ENCODE data around the gene GAS2L2.
A peak's percentile ranks its signal among the peaks of the same experiment; 100 is the strongest.

The GAS2L2 gene

DNA sequence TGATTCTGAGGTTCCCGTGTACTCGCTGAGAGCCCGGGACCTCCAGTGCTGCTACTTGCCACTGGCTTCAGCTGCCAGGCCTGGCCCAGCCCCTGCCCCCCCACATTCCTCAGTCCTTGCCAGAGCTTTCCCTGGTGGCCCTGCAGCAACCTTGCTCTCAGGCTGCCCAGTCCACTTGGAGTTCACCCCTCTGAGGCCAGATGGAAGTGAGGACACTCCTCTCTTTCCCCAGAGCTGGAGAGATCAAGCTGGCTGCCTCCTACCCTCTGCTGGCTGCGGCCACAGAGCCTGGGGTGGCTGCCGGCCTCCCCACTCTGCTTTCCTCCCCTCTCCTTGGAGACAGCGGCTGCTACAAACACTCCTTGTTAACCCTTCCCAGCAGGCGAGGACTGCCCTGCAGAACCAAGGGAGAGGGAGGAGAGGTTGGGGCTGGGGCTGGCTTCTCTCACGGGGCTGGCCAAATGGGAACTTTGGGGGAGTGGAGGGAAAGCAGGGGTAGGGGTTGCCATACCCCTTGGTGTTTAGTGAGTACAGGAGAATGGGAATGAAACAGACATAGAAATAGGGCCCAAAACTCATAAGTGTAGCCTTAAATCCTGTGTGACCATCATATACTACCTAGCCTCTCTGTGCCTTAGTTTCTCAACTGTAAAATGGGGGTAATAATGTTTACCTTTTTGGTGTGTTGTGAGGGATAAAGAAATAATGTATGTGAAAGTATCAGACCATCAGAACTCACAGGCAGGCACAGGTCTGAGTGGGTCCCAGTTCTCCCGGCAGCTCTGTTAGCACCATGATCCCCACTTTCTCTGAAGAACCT, at the start of gene GAS2L2:
GAS2L2 (minus strand) TSS at position 295 of the 820 bp plus-strand sequence. CDS start 389 bp downstream, outside the sequence.
- DNase-seq: no peak

DNA sequence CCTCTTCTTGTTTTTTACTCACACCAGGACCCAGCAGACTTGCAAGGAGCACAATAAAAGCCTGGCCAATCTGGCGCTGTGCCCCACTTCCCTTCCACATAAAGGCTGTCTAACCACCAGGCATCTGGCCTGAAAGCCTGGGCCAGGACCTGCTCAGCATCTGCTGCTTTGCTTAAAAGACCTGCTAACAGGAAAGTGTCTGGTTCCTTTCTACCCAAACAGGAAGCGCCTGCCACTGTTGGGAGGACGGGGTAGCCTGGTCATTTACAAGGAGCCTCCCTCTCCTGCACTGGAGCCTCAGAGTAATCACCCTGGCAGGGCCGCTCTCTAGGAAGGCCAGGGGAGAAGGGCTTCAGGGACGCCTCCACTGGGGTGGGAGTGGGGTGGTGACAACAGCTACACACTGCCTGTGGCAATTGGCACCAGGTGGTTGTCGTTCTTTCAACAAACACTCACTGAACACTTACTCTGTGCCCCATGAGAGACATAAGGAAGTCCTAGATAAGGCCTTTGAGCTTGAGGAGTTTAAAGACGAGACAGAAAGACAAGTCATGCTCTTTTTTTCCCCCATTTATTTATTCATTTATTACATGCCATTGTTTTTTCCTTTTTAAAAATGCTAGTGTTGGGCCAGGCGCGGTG, 48.7 kb upstream of the GAS2L2 start:
- peak; percentile 50 for DNase-seq

DNA sequence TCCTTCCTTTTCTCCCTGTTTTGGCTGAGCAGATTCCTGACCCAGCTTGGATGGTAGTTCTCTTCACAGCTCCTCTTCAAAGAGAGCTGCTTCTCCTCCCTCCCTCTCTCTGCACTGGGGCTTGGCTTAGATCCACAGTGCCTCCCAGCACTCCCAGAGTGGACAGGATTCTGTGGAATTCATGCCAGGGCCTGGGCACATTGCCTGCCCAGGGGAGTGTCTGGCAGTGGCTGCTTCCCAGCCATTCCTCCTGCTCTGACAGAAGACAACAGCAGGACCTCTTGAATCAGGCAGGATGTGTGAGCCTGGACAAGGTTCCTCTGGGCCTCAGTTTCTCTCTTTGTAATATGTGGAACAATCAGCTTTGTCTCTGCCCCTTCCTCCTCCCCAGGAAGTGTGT, 46.9 kb upstream of the GAS2L2 start:
- peak; percentile 41 for DNase-seq

DNA sequence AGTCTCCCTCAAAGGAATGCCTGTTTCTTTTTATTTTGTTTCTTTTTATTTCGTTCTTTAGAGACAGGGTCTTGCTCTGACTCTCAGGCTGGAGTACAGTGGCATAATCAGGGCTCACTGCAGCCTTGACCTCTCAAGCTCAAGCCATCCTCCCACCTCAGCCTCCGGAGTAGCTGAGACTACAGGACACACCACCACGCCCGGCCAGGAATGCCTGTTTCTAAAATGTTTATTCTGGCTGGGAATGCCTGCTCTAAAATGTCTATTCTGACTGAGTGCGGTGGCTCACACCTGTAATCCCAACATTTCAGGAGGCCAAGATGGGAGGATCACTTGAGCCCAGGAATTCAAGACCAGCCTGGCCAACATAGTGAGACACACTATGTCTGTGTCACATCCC, 44.9 kb upstream of the GAS2L2 start:
- DNase-seq: no peak

DNA sequence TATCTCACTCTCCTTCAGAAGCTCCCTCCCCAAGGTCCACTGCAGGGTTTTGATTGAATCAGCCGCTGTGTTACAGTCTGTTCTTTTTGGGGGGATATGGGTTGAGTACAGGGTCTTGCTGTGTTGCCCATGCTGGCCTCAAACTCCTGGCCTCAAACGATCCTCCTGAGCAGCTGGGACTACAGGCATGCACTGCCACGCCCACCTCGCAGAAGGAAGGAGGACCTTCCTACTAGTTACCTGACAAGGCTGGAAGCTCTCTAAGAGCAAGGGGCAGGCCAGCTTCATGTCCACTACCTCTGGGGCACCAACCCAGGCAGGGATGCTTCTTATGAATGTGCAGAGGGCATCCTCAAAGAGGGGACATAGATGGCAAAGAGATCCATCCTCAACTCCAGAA, 44.3 kb upstream of the GAS2L2 start:
- DNase-seq: no peak

DNA sequence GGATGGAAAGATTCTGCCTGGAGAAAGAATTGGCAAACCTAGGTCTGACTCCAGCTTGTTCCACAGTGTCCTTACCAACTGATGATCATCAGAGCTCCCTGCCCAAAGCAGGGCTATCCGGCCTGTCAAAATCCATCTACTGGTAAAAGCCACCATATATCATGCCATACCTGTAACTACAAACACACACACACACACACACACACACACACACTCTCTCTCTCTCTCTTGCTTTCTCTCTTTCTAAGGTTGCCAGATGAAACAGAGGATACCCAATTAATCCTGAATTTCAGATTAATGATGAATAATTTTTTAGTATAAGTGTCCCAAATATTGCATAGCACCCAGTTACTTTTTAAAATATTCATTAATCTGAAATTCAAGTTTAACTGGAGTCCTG, 43.9 kb upstream of the GAS2L2 start:
- DNase-seq: no peak

DNA sequence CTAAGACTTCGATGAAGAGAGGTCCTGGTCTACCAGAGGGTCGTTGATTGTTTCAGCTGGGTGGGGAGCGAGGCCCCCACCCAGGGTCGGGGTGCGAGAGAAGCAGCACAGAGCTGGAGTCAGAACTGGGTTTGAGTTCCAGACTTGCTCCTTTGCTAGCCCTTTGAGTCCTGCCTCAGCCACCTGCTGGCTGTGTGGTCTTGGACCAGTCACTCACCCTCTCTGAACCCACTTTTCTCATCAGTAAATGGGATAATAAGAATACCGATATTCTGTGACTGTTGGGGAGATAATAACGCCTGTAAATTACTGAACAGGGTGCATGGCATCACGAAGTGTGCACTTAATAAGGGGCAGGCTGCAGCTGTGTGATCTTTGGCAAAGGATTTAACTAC, 42.8 kb upstream of the GAS2L2 start:
- no peak for DNase-seq

DNA sequence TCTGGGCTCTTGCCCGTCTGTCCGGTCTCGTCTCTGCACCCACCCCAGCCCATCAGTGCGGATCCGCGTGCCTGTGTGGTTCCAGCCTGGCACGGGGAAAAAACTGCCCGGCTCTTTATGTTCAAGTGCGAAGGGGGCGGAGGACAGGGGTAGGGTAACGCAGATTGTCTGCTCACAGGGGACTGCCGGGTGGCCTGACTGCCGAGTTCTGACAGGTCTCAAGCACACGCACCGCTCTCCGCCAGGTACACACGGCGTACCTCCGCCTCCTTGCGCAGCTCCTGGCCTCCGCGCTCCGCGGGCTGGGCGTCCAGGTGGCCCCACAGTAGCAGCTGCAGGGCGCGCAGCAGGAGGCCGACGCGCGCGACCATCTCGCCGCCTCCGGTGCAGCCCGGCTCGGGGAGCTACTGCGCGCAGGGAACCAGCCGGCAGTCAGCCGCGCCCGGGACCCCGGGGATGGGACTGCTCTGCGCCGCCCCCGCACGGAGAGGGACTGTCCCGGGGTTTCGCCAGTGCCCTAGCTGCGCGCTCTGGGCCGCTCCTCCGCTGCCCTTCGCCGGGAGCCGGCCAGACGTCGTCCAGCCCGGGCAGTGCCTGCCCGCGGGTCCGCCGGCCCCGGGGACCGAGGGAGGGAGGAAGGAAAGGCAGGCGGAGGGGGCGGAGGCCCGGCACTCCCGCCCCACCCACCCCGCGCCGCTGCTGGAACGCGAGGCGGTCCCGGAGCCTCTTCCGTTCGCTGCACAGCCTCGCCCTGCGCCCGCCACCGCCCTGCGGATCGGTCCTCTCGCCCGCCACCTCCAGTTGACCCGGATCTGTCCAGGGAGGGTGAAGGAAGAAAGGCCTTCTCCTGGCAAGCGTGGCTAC, 42.2 kb upstream of the GAS2L2 start, which contains the start of gene MMP28:
MMP28 (minus strand) TSS at position 635 of the 864 bp plus-strand sequence; CDS start at position 371, 264 bp downstream.
- no peak for DNase-seq

DNA sequence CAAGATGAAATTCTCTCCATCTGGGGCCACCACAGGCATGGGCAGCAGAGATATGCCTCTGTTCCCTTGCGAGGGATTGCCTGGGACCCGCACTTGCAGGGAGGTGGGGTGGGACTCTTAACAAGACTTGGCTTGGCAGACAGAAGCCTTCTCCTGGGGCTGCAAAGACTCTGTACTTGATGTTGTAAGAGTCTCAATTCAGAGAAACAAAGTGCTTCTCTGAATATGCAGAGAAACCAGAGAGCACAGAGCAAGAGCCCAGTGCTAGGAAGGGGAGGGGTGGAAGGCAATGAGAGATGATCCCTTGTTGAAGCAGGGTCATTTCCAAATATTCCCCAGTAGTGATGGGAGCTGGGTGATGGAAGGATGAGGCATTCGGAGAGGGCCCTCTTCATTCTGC, 40.2 kb upstream of the GAS2L2 start:
- DNase-seq: no peak

DNA sequence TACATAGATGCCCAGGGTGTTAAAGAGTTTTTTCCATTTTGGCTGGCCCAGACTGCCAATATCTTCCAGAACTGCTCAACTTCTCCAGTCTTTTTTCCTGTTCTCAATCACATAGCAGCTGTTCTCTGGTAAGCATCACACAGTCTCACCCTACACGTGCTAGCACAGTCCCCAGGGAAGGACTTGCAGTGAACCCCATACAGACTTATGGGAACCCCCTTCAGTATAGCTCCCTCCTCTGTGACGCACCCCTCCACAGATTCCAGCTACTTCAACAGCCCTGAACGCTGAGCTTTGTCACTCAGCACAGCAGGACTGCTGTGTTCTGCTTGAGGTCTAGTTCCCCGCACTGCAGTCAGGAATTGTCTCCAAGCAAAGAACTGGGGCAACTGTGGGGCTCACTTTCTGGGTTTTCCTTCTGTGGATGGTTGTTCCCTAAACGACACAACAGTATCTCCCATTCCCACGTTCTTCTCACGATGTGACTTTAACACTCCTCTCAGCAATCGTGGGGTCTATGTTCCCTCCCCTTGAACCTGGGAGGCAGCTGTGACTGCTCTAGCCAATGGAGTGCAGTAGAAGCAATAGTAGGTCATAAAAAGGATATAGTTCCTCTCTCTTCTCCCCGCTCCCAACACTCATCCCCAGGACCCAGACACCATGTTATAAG, 38.8 kb upstream of the GAS2L2 start:
- no peak for DNase-seq

DNA sequence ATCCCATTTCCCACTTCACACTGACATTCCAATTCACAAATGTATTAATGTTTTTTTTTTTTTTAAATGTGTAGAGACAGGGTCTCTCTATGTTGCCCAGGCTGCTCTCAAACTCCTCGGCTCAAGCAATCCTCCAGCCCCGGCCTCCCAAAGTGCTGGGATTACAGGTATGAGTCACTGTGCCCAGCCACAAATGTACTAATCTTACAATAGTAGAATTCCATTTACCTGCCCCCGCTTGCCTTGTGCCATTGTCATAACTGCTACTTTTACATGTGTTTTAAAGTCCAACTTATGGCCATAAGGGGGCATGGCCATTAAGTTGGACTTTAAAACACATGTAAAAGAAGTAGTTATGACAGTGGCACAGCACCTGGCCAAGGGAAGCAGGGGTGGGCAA, 37.8 kb upstream of the GAS2L2 start:
- DNase-seq: no peak

DNA sequence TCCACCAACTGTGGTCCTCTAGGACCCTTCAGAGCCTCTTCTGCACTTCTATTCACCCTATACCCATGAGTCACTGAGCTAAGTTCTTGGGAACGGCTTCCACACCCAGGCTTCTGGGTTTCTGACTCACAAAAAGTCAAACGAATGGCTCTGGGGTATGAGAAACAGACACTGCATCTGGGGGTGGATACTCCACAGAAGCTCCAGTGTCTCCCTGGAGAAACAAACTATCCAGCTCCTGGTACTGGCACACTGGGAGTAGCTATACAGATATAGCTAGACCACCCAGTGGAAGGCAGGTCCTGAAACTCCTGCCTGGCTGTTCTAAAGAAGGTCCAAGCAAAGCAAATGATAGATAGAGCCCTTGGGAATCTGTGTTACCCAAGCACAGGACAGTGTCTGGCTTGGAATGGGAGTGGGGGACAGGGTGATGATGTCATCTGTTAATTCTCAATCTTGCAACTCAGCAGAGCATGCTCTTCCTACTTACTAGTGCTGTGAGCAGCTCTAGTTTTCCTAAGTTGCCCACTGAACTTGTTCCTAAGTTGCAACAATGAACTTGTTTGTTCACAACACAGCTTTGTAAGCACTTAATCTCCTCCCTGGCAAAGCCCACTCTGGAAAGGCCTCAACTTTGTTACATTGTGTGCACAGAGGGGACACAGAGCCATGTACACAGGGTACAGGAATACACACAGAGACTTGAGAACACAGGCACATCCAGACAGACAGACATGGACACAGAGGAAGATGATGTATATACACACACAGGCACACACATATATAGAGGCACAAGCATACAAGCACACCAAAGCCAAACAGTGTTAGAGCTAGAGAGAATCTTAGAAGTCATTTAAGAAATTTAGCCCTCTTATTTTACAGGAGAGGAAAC, 35.7 kb upstream of the GAS2L2 start:
- DNase-seq: peak; percentile 90

DNA sequence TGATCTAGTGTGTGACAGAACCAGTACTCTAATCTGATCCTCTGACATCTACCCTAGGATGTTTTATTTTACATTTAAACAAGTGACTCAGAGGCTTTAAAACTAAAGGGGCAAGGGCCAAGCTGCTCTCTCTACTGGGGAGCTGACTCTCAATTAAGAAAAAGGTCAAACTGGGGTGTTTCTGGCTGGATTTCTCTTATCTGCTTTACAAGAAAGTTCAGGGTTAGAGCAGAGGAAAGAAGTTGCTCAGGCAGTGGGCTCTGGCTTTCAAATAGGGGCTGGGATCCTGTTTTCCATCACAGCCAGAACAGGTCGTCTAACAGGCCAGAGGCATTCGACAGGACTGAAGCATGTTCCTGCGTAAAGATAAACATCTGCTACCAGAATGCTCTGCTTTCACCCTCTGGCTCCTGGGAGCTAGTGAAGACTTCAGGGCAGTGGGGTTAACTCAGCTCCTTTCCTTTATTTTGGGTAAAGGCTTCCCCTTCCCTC, 33.9 kb upstream of the GAS2L2 start:
- no peak for DNase-seq

DNA sequence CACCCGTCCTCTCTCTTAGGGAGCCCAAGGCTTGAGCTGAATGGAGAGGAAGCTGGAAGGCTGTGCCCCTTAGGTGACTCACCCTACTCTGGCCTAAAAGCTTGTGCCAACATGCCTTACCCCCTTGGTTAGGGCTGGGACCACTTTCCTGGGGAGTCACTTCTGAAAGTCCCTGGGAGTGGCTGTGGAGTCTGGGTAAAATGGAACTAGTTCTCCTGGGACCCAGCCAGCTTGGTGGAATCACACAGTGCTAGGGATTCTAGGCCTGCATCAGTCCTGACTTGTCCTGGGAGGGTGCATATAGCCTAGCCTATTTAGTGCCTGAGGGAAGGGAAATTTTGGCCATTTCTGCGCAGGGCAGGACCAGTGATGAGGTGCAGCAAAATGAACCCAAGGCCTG, 31.9 kb upstream of the GAS2L2 start:
- no peak for DNase-seq

DNA sequence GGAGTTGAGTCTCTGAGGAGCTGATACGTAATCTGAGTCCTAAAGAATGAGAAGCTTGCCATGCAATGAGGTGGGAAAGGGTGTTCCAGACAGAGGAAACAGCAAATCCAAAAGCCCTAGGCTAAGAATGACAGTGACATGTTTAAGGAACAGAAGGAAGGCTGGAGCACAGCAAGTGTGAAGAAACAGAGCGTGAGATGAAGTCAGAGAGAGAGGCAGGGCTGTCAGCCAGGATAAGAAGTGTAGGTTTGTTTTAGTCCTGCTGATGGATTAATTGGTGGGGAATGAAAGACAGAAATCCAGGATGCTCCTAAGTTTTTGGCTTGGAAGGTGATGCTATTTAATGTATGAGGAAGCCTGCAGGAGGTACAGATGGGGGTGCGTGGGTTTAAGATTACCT, 27.9 kb upstream of the GAS2L2 start:
- DNase-seq: peak; percentile 24

DNA sequence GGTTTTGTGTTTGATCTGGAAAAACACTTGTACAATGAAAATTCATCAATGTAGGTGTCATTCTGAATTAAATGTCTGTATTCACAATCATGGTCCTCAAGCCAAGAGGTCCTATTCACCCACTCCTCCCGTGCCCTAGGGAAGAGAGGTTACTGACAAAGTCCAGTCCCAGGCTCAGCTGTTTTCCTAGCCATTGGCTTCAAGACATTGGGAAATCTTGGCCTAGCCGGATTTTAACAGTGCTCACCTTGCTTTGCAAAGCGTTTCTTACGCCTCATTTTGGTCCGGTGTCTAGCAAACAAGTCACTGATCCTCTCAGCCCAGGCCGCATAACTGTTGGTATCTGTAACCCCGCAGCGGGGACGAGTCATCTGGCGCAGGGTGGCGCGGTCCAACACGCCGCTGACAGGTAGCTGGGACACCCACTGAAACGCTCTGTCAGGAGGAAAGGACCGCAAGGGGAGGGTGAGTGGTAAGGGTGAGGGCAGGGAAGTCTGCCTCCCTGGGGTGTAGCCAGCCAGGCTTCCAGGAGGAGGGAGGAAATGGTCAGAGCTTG, 25.7 kb upstream of the GAS2L2 start:
- DNase-seq: peak; percentile 9

DNA sequence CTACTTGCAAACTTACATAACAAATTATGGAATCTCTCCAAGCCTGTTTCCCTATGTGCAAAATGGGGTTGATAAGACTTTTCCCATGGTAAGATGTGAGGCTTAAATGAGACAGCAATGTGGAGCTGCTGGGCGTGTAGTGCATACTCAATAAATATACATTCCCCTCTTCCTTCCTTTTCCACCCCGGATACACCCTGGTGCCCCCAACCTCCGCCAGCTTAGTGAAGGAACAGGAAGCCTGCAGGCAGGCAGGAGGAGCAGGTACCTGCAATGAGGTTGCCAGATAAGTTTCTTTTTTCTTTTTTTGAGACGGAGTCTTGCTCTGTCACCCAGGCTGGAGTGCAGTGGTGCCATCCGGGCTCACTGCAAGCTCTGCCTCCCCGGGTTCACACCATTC, 22.5 kb upstream of the GAS2L2 start:
- no peak for DNase-seq

DNA sequence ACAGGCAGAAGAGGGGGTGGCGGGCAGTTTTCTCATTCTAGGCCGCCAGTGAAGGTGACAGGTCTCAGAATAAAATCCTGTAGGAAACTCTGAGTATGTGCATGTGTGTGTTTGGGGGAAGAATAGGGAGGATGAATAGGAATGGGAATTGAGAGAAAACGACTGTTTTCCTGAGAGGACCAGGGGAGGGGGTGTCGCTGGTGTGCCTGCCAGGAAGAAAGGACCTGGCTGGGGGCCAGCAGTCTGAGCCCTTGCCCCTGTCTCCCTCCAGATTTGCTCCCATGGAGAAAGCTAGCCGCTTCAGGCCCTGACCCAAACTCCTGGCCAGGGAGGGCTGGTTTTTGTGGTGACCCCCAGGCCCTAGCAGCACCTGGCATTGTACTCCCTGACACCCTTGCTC, 22.0 kb upstream of the GAS2L2 start:
- no peak for DNase-seq

DNA sequence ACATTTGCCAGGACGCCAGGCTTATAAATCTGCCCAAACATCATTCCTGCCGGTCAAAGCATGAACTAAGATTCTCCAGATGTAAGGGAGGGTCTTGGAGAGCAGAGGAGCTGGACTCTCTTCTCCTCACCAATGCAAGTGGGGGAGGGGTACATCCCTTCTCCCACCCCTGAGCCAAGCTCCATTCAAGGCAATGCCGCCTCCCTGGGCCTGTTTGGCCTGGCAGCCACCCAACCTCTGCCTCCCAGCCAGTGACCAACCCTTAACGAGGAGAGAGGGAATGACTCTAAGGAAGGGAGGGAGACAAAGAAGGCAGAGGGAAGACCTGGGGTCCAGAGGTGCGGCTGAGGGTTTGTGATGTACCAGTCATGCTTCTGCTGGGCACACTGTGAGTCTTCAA, 21.5 kb upstream of the GAS2L2 start:
- peak; percentile 43 for DNase-seq

DNA sequence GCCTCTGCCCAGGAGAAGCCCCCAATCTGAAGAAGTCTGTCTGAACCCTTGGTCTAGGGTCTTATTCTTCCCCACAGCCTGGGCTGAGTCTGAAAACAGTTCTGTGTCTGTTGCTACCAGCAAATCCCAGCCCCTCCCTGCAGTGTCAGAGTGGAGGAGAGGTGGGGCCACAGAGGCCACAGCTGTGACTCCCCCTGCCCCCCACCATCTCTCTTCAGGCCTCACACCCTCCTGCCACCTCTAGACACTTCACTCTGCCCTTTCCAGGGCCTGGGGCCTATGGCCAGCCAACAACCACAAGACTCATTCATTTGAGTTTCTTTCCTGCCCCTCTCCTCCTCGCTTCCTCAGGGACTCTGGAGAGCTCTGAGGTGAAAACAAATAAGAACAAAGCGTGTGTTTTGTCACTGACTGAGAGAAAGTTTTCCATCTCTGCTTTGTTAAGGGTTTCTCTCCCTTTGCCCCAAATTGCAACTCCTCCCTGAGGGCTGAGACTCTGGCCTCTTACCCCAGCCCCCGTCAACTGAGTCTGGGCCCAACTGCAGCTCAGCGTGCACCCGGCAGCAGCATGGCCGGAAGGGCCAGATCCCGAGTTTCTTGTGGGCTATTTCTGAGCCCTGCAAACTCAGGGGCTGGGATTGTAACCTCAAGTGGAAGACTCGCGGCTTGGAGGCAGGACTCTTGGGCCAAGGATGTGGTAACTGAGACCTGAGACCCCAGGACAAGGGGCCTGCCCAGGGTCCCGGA, 20.8 kb upstream of the GAS2L2 start:
- DNase-seq: no peak

DNA sequence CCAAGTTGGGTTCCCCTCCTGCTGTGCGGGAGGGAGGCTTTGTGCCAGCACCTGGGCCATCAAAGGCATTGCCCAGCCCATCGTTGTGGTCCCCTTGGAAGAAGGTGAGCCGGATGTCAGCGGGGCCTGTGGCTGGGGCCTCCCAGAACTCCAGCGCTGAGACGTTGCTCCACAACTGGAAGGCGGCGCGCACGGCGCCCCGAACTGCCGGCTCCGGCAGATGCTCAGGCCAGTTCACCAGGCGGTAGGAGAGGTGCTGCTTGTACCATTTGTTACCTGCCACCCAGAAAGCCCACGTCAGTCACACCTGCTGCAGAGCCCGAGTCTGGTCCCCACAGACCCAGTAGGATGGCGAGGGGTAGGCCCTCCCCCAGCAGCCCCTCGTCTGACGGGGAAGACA, 20.1 kb upstream of the GAS2L2 start:
- DNase-seq: no peak

Data from fibroblast of skin of right quadriceps (primary cell).